Endodermal cell (in vitro differentiated cells): ENCODE results near the gene PRRX2. TPM values are rescaled to one million over a fixed set of nuclear protein-coding genes. Genes with fewer than 3 reads are reported as not detected.

Experiments used
- DNase-seq: peaks from one replicate; pipeline ENCODE4 v3.0.0-alpha.2; 2017
- H3K27ac ChIP-seq: 2 replicates; pipeline ENCODE4 v1.5.1; 2013; ENCODE audit warnings: mild to moderate bottlenecking, low read depth, low read length, moderate library complexity
- H3K27me3 ChIP-seq: 2 replicates; pipeline ENCODE4 v1.6.1; 2013; ENCODE audit warnings: mild to moderate bottlenecking, low read length, moderate library complexity; ENCODE audit not compliant: insufficient read depth, control insufficient read depth, poor library complexity, severe bottlenecking
- H3K36me3 ChIP-seq: 2 replicates; pipeline ENCODE4 v1.7.0; 2013; ENCODE audit warnings: mild to moderate bottlenecking, low read length, moderate library complexity; ENCODE audit not compliant: control insufficient read depth, insufficient read depth
- H3K4me1 ChIP-seq: one replicate; pipeline ENCODE4 v1.7.0; 2013; ENCODE audit warnings: low read length; ENCODE audit not compliant: control insufficient read depth, insufficient read depth
- H3K4me3 ChIP-seq: 2 replicates; pipeline ENCODE4 v1.5.1; 2013; ENCODE audit warnings: mild to moderate bottlenecking, low read length, moderate library complexity
- H3K9ac ChIP-seq: 2 replicates; pipeline ENCODE4 v1.6.1; 2013; ENCODE audit warnings: mild to moderate bottlenecking, low read length, moderate library complexity; ENCODE audit not compliant: poor library complexity, severe bottlenecking; ENCODE audit errors: extremely low read depth
- H3K9me3 ChIP-seq: 2 replicates; pipeline ENCODE4 v1.6.1; 2013; ENCODE audit warnings: mild to moderate bottlenecking, low read length, moderate library complexity; ENCODE audit not compliant: control insufficient read depth
- H3K27ac Mint-ChIP-seq: 2 replicates; pipeline ENCODE4 v1.8.0; 2020; ENCODE audit warnings: mixed read lengths
- H3K27me3 Mint-ChIP-seq: 2 replicates; pipeline ENCODE4 v1.8.0; 2021; ENCODE audit warnings: mild to moderate bottlenecking, mixed read lengths; ENCODE audit not compliant: insufficient read depth
- H3K36me3 Mint-ChIP-seq: 2 replicates; pipeline ENCODE4 v1.8.0; 2020; ENCODE audit warnings: low read depth, mixed read lengths
- H3K4me1 Mint-ChIP-seq: 2 replicates; pipeline ENCODE4 v1.8.0; 2020; ENCODE audit warnings: mixed read lengths
- H3K4me3 Mint-ChIP-seq: 2 replicates; pipeline ENCODE4 v1.8.0; 2020; ENCODE audit warnings: mild to moderate bottlenecking, moderate library complexity, mixed read lengths
- H3K9me3 Mint-ChIP-seq: 2 replicates; pipeline ENCODE4 v1.8.0; 2020; ENCODE audit warnings: mild to moderate bottlenecking, mixed read lengths
- WGBS, 2 experiments: methylation state at CpG; one replicate each; pipeline versions ENCODE4 v1.1.5 to v1.1.7; 2013; ENCODE audit warnings: missing lambda C conversion rate in 2 of 2, mixed read lengths in 1 of 2; ENCODE audit not compliant: insufficient coverage in 1 of 2, insufficient read length in 1 of 2; 5-methylcytosine and 5-hydroxymethylcytosine counted together
- total RNA-seq, 2 donors: library from RNA; stranded (reverse); fragmentation: NEBNext Ultra II Directional in 1 of 2; extraction: Animal tissue kit (Norgen Biotek cat#: 25700) in 1 of 2; gene quantifications; 2 replicates in 1 of 2; 3 replicates in 1 of 2; pipeline ENCODE4 v1.2.1, GENCODE V29; 2021
- TF ChIP-seq, protein P1 (sequence below): fragments of 200-600 bp; sonication (generic); conservative IDR thresholded peaks from 2 replicates; pipeline ENCODE4 v1.5.0; 2021; ENCODE audit warnings: antibody characterized with exemption, mild to moderate bottlenecking

PRRX2 gene
- total RNA-seq, 2 donors from 2014 or later: 1.0 to 3.8 TPM

DNA sequence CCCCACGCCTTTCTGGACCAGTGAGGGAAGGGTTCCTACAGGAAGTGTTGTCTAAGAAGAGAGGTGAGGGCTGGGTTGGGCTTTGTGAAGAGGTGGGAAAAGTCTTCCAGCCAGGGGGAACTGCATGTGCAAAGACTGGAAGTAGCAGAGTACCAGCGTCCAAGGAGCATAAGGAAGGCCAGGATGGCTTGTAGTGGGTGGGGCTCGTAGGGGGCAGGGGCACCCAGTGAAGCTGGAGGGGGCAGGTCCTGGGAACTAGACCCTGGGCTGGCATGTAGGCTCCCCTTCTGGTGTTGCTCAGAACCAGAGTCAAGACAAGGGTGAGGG is 20.4 kb downstream of the PRRX2 start:
- TF ChIP-seq, protein P1, sequence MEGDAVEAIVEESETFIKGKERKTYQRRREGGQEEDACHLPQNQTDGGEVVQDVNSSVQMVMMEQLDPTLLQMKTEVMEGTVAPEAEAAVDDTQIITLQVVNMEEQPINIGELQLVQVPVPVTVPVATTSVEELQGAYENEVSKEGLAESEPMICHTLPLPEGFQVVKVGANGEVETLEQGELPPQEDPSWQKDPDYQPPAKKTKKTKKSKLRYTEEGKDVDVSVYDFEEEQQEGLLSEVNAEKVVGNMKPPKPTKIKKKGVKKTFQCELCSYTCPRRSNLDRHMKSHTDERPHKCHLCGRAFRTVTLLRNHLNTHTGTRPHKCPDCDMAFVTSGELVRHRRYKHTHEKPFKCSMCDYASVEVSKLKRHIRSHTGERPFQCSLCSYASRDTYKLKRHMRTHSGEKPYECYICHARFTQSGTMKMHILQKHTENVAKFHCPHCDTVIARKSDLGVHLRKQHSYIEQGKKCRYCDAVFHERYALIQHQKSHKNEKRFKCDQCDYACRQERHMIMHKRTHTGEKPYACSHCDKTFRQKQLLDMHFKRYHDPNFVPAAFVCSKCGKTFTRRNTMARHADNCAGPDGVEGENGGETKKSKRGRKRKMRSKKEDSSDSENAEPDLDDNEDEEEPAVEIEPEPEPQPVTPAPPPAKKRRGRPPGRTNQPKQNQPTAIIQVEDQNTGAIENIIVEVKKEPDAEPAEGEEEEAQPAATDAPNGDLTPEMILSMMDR: no peak
- H3K4me3 ChIP-seq: no peak overlapping the region
- Mint-ChIP-seq H3K4me3 (no peak overlapping the region), H3K9me3 (no peaks in the 10 kb centered on the region), H3K36me3 (no peaks in the 10 kb centered on the region), H3K4me1 (no peaks in the 10 kb centered on the region), H3K27me3 (no peaks in the 10 kb centered on the region), H3K27ac (no peak overlapping the region)
- no peaks in the 10 kb centered on the region for H3K4me1 ChIP-seq
- H3K36me3 ChIP-seq: no peaks in the 10 kb centered on the region
- DNase-seq: peak; percentile 34
- 88 to 90% methylated on average over 3 of the region's 3 CpGs for WGBS, 2 experiments
- H3K9ac ChIP-seq: no peak overlapping the region
- H3K27ac ChIP-seq: no peak overlapping the region
- H3K27me3 ChIP-seq: no peaks in the 10 kb centered on the region
- no peaks in the 10 kb centered on the region for H3K9me3 ChIP-seq

DNA sequence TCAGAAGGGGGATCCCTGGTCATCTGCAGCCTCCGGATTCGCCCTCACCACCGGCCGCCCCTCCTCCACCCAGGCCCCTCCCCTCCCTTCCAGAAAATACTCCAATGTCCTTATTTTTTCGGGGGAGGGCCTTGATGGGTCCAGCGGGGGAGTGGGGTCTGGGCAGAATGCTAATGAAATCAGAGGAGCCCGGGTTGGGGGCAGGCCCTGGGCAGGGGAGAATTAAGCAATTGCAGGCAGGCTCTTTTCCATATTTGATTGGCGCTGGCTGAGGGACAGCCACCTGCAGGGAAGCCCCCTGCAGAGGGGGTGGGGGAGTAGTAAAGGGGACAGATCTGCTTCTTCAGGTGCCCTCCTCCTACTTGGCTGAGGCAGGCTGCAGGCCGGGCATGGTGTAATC is 21.3 kb downstream of the PRRX2 start:
- H3K36me3 ChIP-seq: no peaks in the 10 kb centered on the region
- Mint-ChIP-seq H3K4me1 (no peaks in the 10 kb centered on the region), H3K9me3 (no peaks in the 10 kb centered on the region), H3K36me3 (no peaks in the 10 kb centered on the region), H3K4me3 (no peak overlapping the region), H3K27me3 (no peaks in the 10 kb centered on the region), H3K27ac (no peak overlapping the region)
- no peaks in the 10 kb centered on the region for H3K4me1 ChIP-seq
- no peak overlapping the region for H3K9ac ChIP-seq
- H3K9me3 ChIP-seq: no peaks in the 10 kb centered on the region
- WGBS, 2 experiments: 37 to 67% methylated on average over 3 to 9 of the region's 9 CpGs
- no peak overlapping the region for H3K4me3 ChIP-seq
- DNase-seq: no peak
- TF ChIP-seq, protein P1: no peak
- H3K27me3 ChIP-seq: no peaks in the 10 kb centered on the region
- H3K27ac ChIP-seq: no peak overlapping the region

DNA sequence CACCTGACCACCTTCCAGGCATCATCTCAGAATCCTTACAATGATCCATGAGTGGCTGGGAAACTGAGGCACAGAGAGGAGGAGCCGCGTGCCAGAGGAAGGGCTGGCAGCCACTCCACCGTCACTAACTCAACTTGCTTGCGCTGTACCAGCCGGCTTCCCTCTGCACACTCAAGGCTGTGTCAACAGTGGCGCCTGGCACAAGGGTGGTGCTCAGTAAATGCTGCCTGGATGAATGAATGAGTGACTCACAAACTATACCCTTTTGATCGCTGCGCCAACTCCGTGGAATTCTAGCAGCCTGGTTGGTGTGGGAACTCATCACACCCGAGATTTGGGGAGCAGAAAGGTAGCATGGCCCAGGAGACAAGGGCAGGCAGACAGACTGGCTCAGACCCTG is 21.9 kb downstream of the PRRX2 start:
- H3K27me3 ChIP-seq: no peaks in the 10 kb centered on the region
- Mint-ChIP-seq H3K36me3 (no peaks in the 10 kb centered on the region), H3K4me3 (no peak overlapping the region), H3K27me3 (no peaks in the 10 kb centered on the region), H3K27ac (no peak overlapping the region), H3K9me3 (no peaks in the 10 kb centered on the region), H3K4me1 (no peaks in the 10 kb centered on the region)
- DNase-seq: no peak
- no peaks in the 10 kb centered on the region for H3K4me1 ChIP-seq
- no peak overlapping the region for H3K27ac ChIP-seq
- H3K4me3 ChIP-seq: no peak overlapping the region
- no peaks in the 10 kb centered on the region for H3K36me3 ChIP-seq
- H3K9me3 ChIP-seq: no peaks in the 10 kb centered on the region
- TF ChIP-seq, protein P1: no peak
- 86 to 96% methylated on average over 9 to 10 of the region's 10 CpGs for WGBS, 2 experiments
- H3K9ac ChIP-seq: no peak overlapping the region
